ENCODE data around the gene DCUN1D3. TPM values are rescaled to one million over a fixed set of nuclear protein-coding genes. Genes with fewer than 3 reads are reported as not detected.

Gene DCUN1D3
- total RNA-seq, 1 experiment from 2014 or later = 16.1 TPM

- Histone ChIP-seq H3K4me1 (ENCODE audit: insufficient read depth, low read length) (no peaks in the 10 kb centered on the region), H3K56ac (ENCODE audit: insufficient read length, low read depth, low read length) (no peak overlapping the region), H3K79me2 (ENCODE audit: insufficient read depth, low read length) (no peaks in the 10 kb centered on the region), H3T11ph (ENCODE audit: low read length) (no peak overlapping the region), H4K5ac (ENCODE audit: insufficient read length, low read depth, low read length) (no peak overlapping the region), H2BK15ac (ENCODE audit: low read depth, low read length) (no peak overlapping the region), H3K27ac (ENCODE audit: insufficient read length, low read depth, low read length) (no peak overlapping the region), H2BK120ac (ENCODE audit: low read depth, low read length, poor library complexity, severe bottlenecking) (no peak overlapping the region), H3K27me3 (ENCODE audit: insufficient read depth, low read length) (no peaks in the 10 kb centered on the region), H4K8ac (replicated peaks; ENCODE audit: insufficient read length, low read depth, low read length) (no peak overlapping the region), H3K4ac (ENCODE audit: low read depth, low read length) (no peak overlapping the region), H3K14ac (ENCODE audit: insufficient read depth, low read length) (no peak overlapping the region), H3K23me2 (ENCODE audit: insufficient read length, low read depth, low read length, poor library complexity, severe bottlenecking) (no peaks in the 10 kb centered on the region), H2BK20ac (ENCODE audit: low read depth, low read length, poor library complexity, severe bottlenecking) (no peak overlapping the region), H3K9me3 (ENCODE audit: control insufficient read depth, low read depth, low read length) (no peaks in the 10 kb centered on the region), H3K18ac (ENCODE audit: insufficient read length, low read depth, low read length) (no peak overlapping the region), H2BK12ac (ENCODE audit: insufficient read length, low read depth, low read length) (no peak overlapping the region), H3K4me2 (ENCODE audit: insufficient read depth, insufficient read length, low read length) (no peak overlapping the region), H3K79me1 (ENCODE audit: insufficient read depth, low read depth, low read length, poor library complexity, severe bottlenecking) (no peaks in the 10 kb centered on the region), H3K9ac (ENCODE audit: extremely low read depth, insufficient read length, low read length) (no peak overlapping the region), H2AK5ac (ENCODE audit: insufficient read length, low read length) (no peak overlapping the region), H4K20me1 (ENCODE audit: control insufficient read depth, insufficient read depth, insufficient read length) (no peaks in the 10 kb centered on the region), H2BK5ac (ENCODE audit: insufficient read length, low read length) (no peak overlapping the region), H3K23ac (ENCODE audit: insufficient read length, low read depth, low read length) (no peak overlapping the region), H2AFZ (ENCODE audit: low read length) (no peak overlapping the region), H4K91ac (ENCODE audit: insufficient read length, low read depth, low read length) (no peak overlapping the region)
- Mint-ChIP-seq H3K27me3 (ENCODE audit: low read depth) (0 out of 2 replicates have a peak, but pooled peaks cover under 1% of the 10 kb centered on the region), H3K4me1 (peaks cover 0 to 6% of the 10 kb centered on the region in 2 experiments; a peak in 1 of 4 replicates), H3K27ac (no peak overlapping the region), H3K36me3 (ENCODE audit: insufficient read depth in 1 of 3, low read depth in 3 of 3) (no peaks in the 10 kb centered on the region), H3K9me3 (no peaks in the 10 kb centered on the region), H3K4me3 (no peak overlapping the region)
- WGBS (ENCODE audit: extremely low coverage, insufficient read length, low lambda C conversion rate) = no CpG with 5 or more reads among the region's 2 CpGs
- TF ChIP-seq CTCF (conservative IDR thresholded peaks at IDR 0.05) = no peak
- no peak for DNase-seq
Observed at GRCh38 chr16:20938426-20938825, 38.3 kb upstream of the DCUN1D3 start.
